ENCODE measurements around the gene DYNLL2.

DNA sequence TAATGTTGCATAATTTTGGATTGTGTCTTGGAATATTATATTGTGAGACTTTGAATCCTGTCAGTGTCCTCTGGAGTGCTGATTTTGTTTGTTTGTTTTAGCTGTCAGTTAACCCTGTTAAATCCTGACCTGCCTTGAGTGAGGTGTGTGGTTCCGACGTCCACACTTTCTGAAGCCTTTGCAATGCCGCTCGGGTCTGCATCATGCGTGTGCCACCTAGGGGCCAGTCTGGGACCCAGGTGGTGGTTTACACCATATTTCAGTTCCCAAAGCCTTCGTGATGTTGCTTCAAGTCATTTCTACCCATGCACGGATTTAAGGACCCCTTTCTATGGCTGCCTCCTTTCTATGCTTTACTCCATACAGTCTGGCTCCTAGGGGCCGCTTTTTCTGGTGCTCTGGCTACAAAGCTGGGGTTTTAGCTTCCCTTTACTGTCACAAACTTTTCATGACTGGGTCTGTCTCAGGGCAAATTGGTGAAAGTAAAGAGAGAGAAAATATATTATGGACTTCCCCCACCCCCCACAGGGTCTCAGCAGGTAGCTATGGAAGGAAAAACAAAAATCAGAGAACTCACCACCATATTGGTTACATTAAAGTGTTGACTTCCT, 53.6 kb downstream of the DYNLL2 start:
- TF ChIP-seq TAF1 (IDR thresholded peaks at IDR 0.05; ENCODE audit: low read depth, low read length) (no peak), POLR2AphosphoS5 (IDR thresholded peaks at IDR 0.05; ENCODE audit: low read depth, low read length) (no peak), POLR2A (IDR thresholded peaks at IDR 0.05; ENCODE audit: low read depth, low read length) (no peak), SPI1 (IDR thresholded peaks at IDR 0.05; ENCODE audit: low read depth, low read length) (no peak), PAX5 (IDR thresholded peaks at IDR 0.05; ENCODE audit: insufficient read depth, low read length, severe bottlenecking) (no peak), POU2F2 (IDR thresholded peaks at IDR 0.05; ENCODE audit: low read depth, low read length) (no peak)

Data from GM12891 (cell line).